SU-DHL-6 (cell line): Measurements from ENCODE around the gene THBD.

Experiments used
- EZH2phosphoT487 ChIP-seq: fragments of 200-600 bp; sonication (generic), shearing (Covaris generic); conservative IDR thresholded peaks from 2 replicates; pipeline ENCODE4 v1.6.1; 2018; ENCODE audit warnings: mild to moderate bottlenecking, antibody characterized with exemption, low read length, moderate library complexity, mixed read lengths
- TF ChIP-seq, protein P1 (sequence below): fragments of 200-600 bp; sonication (generic); IDR thresholded peaks from one replicate; pipeline ENCODE4 v1.5.1; 2017; ENCODE audit warnings: antibody characterized with exemption, mild to moderate bottlenecking, low read length, moderate library complexity; ENCODE audit not compliant: insufficient read depth, poor library complexity, severe bottlenecking

DNA sequence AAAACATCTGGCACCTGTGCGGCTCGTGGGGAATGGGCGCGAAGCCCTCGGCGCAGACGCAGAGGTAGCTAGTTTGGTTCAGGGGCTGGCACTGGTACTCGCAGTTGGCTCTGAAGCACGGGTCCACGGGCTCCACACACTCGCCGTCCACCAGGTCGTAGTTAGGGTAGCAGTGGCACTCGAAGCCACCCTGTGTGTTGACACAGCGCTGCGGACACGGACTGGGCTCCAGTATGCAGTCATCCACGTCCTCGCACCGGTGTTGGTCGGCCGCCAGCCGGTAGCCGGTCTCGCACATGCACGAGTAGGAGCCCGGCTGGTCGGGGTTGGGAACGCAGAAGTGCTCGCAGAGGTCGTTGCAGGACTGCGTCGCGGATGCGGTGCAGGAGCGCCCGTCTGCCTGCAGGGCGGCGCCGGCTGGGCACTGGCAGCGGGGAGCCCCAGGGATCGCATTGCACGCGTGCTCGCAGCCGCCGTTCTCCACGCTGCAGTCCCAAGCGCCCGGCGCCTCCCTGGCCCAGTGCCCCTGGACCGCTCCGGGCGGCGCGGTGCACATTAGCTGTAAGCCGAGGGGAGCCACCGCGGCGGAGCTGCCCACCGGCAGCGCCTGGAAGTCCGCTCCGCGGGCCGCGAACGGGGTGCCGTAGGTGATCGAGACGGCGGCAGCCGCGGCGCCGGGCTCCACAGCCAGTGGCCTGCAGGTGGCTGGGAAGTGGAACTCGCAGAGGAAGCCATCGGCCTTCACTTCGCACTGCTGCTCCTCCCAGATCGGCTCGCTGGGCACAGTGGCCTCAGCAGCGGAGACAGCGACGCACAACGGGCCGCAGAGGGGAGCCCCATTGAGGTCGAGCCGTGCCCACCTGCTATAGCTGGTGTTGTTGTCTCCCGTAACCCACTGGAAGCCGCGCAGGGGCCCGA lies 930 bp downstream of the THBD start:
- no peak for TF ChIP-seq EZH2phosphoT487
- TF ChIP-seq, protein P1, sequence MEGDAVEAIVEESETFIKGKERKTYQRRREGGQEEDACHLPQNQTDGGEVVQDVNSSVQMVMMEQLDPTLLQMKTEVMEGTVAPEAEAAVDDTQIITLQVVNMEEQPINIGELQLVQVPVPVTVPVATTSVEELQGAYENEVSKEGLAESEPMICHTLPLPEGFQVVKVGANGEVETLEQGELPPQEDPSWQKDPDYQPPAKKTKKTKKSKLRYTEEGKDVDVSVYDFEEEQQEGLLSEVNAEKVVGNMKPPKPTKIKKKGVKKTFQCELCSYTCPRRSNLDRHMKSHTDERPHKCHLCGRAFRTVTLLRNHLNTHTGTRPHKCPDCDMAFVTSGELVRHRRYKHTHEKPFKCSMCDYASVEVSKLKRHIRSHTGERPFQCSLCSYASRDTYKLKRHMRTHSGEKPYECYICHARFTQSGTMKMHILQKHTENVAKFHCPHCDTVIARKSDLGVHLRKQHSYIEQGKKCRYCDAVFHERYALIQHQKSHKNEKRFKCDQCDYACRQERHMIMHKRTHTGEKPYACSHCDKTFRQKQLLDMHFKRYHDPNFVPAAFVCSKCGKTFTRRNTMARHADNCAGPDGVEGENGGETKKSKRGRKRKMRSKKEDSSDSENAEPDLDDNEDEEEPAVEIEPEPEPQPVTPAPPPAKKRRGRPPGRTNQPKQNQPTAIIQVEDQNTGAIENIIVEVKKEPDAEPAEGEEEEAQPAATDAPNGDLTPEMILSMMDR, result no peak
